Measurements from ENCODE around the gene SPATA17.

The SPATA17 gene

GRCh38 chr1:217712925-217713597 lies 81.9 kb downstream of the SPATA17 start:
- no peaks in the 10 kb centered on the region for H3K9me3 ChIP-seq (ENCODE audit: insufficient read depth, low read length)
- H3K4me3 ChIP-seq (ENCODE audit: insufficient read depth, low read length, poor library complexity, severe bottlenecking): no peak overlapping the region
- no peaks in the 10 kb centered on the region for H4K20me1 ChIP-seq (ENCODE audit: low read depth, low read length)
- no peaks in the 10 kb centered on the region for H3K9me2 ChIP-seq (replicated peaks; ENCODE audit: insufficient read depth, low read length)
- no peak overlapping the region for H2AFZ ChIP-seq (ENCODE audit: low read depth, low read length, severe bottlenecking)
- no peak overlapping the region for H3K27ac ChIP-seq (ENCODE audit: low read depth, low read length)
- H3K9ac ChIP-seq (ENCODE audit: low read length): no peak overlapping the region
- TF ChIP-seq CTCF (IDR thresholded peaks at IDR 0.05; ENCODE audit: insufficient read depth, low read length, poor library complexity, severe bottlenecking) (no peak), EZH2phosphoT487 (conservative IDR thresholded peaks at IDR 0.05; ENCODE audit: low read length) (no peak)
- no peaks in the 10 kb centered on the region for H3K79me2 ChIP-seq (ENCODE audit: insufficient read depth, low read length)
- no peaks in the 10 kb centered on the region for H3K36me3 ChIP-seq (ENCODE audit: low read length)
- no peaks in the 10 kb centered on the region for H3F3A ChIP-seq (ENCODE audit: insufficient read depth)
- H3K4me2 ChIP-seq (ENCODE audit: low read depth, low read length, poor library complexity, severe bottlenecking): no peak overlapping the region
- H3K27me3 ChIP-seq (ENCODE audit: low read length): no peaks in the 10 kb centered on the region

GRCh38 chr1:217715681-217716080 lies 84.5 kb downstream of the SPATA17 start:
- Histone ChIP-seq H4K20me1 (ENCODE audit: low read depth, low read length) (no peaks in the 10 kb centered on the region), H3K79me2 (ENCODE audit: insufficient read depth, low read length) (no peaks in the 10 kb centered on the region), H3K4me2 (ENCODE audit: low read depth, low read length, poor library complexity, severe bottlenecking) (no peak overlapping the region), H2AFZ (ENCODE audit: low read depth, low read length, severe bottlenecking) (no peak overlapping the region), H3K9me3 (ENCODE audit: insufficient read depth, low read length) (no peaks in the 10 kb centered on the region), H3F3A (ENCODE audit: insufficient read depth) (no peaks in the 10 kb centered on the region), H3K27me3 (ENCODE audit: low read length) (no peaks in the 10 kb centered on the region), H3K4me3 (ENCODE audit: insufficient read depth, low read length, poor library complexity, severe bottlenecking) (no peak overlapping the region), H3K36me3 (ENCODE audit: low read length) (no peaks in the 10 kb centered on the region), H3K9ac (ENCODE audit: low read length) (no peak overlapping the region), H3K27ac (ENCODE audit: low read depth, low read length) (no peak overlapping the region), H3K9me2 (replicated peaks; ENCODE audit: insufficient read depth, low read length) (no peaks in the 10 kb centered on the region)
- TF ChIP-seq CTCF (IDR thresholded peaks at IDR 0.05; ENCODE audit: insufficient read depth, low read length, poor library complexity, severe bottlenecking) (no peak), EZH2phosphoT487 (conservative IDR thresholded peaks at IDR 0.05; ENCODE audit: low read length) (no peak)

- H2AFZ ChIP-seq (ENCODE audit: low read depth, low read length, severe bottlenecking): no peak overlapping the region
- H3K4me2 ChIP-seq (ENCODE audit: low read depth, low read length, poor library complexity, severe bottlenecking): no peak overlapping the region
- TF ChIP-seq CTCF (IDR thresholded peaks at IDR 0.05; ENCODE audit: insufficient read depth, low read length, poor library complexity, severe bottlenecking) (no peak), EZH2phosphoT487 (conservative IDR thresholded peaks at IDR 0.05; ENCODE audit: low read length) (no peak)
- no peaks in the 10 kb centered on the region for H3K9me3 ChIP-seq (ENCODE audit: insufficient read depth, low read length)
- H3K4me3 ChIP-seq (ENCODE audit: insufficient read depth, low read length, poor library complexity, severe bottlenecking): no peak overlapping the region
- no peaks in the 10 kb centered on the region for H4K20me1 ChIP-seq (ENCODE audit: low read depth, low read length)
- no peaks in the 10 kb centered on the region for H3F3A ChIP-seq (ENCODE audit: insufficient read depth)
- H3K79me2 ChIP-seq (ENCODE audit: insufficient read depth, low read length): no peaks in the 10 kb centered on the region
- H3K9ac ChIP-seq (ENCODE audit: low read length): no peak overlapping the region
- H3K27ac ChIP-seq (ENCODE audit: low read depth, low read length): no peak overlapping the region
- H3K9me2 ChIP-seq (replicated peaks; ENCODE audit: insufficient read depth, low read length): no peaks in the 10 kb centered on the region
- H3K36me3 ChIP-seq (ENCODE audit: low read length): no peaks in the 10 kb centered on the region
- H3K27me3 ChIP-seq (ENCODE audit: low read length): no peaks in the 10 kb centered on the region
These were observed 86.8 kb downstream of the SPATA17 start for GRCh38 chr1:217717959-217718358.
